NCI-H146 treated with DMSO at 0.1 percent for 48 hours (cell line): Measurements from ENCODE around the gene FAM227A.

Experiments used
- DNase-seq: peaks from one replicate; lab custom pipeline; 2025; ENCODE audit not compliant: unreplicated experiment; lab: John Stamatoyannopoulos, UW

Gene FAM227A

DNA sequence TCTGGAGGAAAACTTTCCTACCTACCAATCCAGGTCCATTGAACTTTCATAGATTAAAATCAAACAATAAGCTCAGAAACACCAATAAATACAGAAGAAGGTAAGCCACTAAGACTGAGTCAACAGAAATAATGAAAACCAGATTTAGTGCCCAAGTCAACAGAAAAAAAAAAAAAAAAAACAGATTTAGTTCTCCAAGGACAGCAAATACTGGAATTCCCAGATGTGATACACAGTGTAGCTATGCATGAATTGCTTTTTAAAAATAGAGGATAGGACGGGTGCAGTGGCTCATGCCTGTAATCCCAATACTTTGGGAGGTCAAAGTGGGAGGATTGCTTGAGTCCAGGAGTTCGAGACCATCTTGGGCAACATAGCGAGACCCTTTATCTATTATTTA is 101.9 kb downstream of the FAM227A start:
- no peak for DNase-seq

GRCh38 chr22:38549101-38549894 is 106.9 kb downstream of the FAM227A start:
- no peak for DNase-seq

- no peak for DNase-seq
Observed at GRCh38 chr22:38540701-38541100, 115.5 kb downstream of the FAM227A start.

DNA sequence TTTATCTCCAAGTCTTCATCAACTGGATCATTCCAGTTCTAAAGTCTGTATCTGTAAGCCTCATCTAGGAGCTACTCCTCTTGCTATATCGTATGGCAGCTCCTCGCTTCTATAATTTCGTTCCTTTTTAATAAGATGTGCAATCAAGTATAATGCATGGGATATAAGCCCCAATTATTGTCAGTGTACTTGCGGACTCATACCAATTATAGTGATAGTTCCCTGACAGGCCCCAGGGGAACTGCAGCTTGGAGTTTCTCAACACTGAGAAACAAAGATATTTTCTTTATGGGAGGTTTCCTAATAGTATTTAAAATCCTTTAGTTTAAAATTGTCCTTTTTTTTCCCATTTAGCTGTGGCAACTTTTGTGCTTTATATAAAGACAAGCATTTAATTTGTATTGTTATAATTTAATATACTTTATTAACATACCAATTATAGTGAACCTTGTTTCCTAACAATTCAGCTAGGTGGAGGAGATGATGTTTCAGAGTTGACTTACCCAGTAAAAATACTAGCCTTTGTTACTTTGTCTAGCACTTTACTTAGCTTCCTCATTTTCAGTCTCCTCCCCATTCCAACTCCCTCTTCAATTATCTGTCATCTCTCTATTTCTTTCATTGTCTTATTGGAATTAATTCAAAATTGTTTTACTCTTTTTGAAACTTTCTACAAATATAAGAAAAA is 124.8 kb downstream of the FAM227A start:
- DNase-seq, result no peak
